ENCODE measurements around the gene SCN9A. TPM values are rescaled to one million over a fixed set of nuclear protein-coding genes. Genes with fewer than 3 reads are reported as not detected.

The SCN9A gene
- total RNA-seq, 1 experiment from 2014 or later, result 1.3 TPM

DNA sequence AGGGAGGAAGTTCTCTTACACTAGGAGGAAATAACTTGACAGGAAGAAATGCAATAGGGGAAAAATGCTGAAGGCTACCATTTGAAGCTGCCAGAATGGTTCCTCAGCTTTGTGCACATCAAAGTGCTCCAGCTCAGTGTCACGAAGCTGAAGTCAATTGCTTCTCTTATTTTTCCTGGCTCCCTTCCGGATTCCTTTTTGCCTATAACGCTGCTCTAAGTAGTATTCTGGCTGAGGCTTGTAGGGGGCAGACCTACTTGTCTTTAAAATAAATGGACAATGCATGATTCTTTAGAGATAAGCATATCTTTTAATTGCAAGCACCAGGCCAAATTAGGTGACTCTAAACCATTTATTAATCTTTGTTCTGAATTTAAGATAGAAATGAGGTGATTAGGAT, 187.7 kb downstream of the SCN9A start:
- no peaks in the 10 kb centered on the region for H3K9me3 Mint-ChIP-seq
- H3K18ac ChIP-seq (ENCODE audit: insufficient read length, low read depth, low read length), result no peak overlapping the region
- H3K27ac ChIP-seq (ENCODE audit: insufficient read length, low read depth, low read length), result no peak overlapping the region
- H3K27me3 ChIP-seq (ENCODE audit: insufficient read depth, low read length), result no peaks in the 10 kb centered on the region
- TF ChIP-seq, protein P1, sequence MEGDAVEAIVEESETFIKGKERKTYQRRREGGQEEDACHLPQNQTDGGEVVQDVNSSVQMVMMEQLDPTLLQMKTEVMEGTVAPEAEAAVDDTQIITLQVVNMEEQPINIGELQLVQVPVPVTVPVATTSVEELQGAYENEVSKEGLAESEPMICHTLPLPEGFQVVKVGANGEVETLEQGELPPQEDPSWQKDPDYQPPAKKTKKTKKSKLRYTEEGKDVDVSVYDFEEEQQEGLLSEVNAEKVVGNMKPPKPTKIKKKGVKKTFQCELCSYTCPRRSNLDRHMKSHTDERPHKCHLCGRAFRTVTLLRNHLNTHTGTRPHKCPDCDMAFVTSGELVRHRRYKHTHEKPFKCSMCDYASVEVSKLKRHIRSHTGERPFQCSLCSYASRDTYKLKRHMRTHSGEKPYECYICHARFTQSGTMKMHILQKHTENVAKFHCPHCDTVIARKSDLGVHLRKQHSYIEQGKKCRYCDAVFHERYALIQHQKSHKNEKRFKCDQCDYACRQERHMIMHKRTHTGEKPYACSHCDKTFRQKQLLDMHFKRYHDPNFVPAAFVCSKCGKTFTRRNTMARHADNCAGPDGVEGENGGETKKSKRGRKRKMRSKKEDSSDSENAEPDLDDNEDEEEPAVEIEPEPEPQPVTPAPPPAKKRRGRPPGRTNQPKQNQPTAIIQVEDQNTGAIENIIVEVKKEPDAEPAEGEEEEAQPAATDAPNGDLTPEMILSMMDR (conservative IDR thresholded peaks at IDR 0.05), result no peak
- no peak overlapping the region for H2AFZ ChIP-seq (ENCODE audit: low read length)
- no peak overlapping the region for H4K8ac ChIP-seq (replicated peaks; ENCODE audit: insufficient read length, low read depth, low read length)
- no peak overlapping the region for H3K4ac ChIP-seq (ENCODE audit: low read depth, low read length)
- no peak overlapping the region; a peak in 1 of 5 replicates for H3K4me3 Mint-ChIP-seq
- H4K5ac ChIP-seq (ENCODE audit: insufficient read length, low read depth, low read length), result no peak overlapping the region
- H3K27me3 Mint-ChIP-seq (ENCODE audit: low read depth), result no peaks in the 10 kb centered on the region
- peaks cover 19 to 21% of the 10 kb centered on the region in 2 experiments for H3K4me1 Mint-ChIP-seq
- no peak overlapping the region for H2AK5ac ChIP-seq (ENCODE audit: insufficient read length, low read length)
- H4K91ac ChIP-seq (ENCODE audit: insufficient read length, low read depth, low read length), result no peak overlapping the region
- H4K20me1 ChIP-seq (ENCODE audit: control insufficient read depth, insufficient read depth, insufficient read length), result no peaks in the 10 kb centered on the region
- no peak overlapping the region for H3K27ac Mint-ChIP-seq
- no peak overlapping the region for H3K23ac ChIP-seq (ENCODE audit: insufficient read length, low read depth, low read length)
- no peaks in the 10 kb centered on the region for H3K36me3 Mint-ChIP-seq (ENCODE audit: insufficient read depth in 1 of 3, low read depth in 3 of 3)
- no peaks in the 10 kb centered on the region for H3K23me2 ChIP-seq (ENCODE audit: insufficient read length, low read depth, low read length, poor library complexity, severe bottlenecking)
- H3T11ph ChIP-seq (ENCODE audit: low read length), result no peak overlapping the region
- no peak overlapping the region for H2BK15ac ChIP-seq (ENCODE audit: low read depth, low read length)
- no peaks in the 10 kb centered on the region for H3K9me3 ChIP-seq (ENCODE audit: control insufficient read depth, low read depth, low read length)
- H2BK20ac ChIP-seq (ENCODE audit: low read depth, low read length, poor library complexity, severe bottlenecking), result no peak overlapping the region
- no peaks in the 10 kb centered on the region; the same call in none of the 2 replicates for H3K4me1 ChIP-seq (ENCODE audit: insufficient read depth, low read length)
- WGBS (ENCODE audit: extremely low coverage, insufficient read length, low lambda C conversion rate), result no CpG with 5 or more reads among the region's 3 CpGs
- H3K9ac ChIP-seq (ENCODE audit: extremely low read depth, insufficient read length, low read length), result no peak overlapping the region
- no peak overlapping the region for H2BK12ac ChIP-seq (ENCODE audit: insufficient read length, low read depth, low read length)
- no peak overlapping the region for H3K14ac ChIP-seq (ENCODE audit: insufficient read depth, low read length)
- H3K79me1 ChIP-seq (ENCODE audit: insufficient read depth, low read depth, low read length, poor library complexity, severe bottlenecking), result no peaks in the 10 kb centered on the region
- no peaks in the 10 kb centered on the region; the same call in 1 of the 2 replicates for H3K79me2 ChIP-seq (ENCODE audit: insufficient read depth, low read length)
- H2BK5ac ChIP-seq (ENCODE audit: insufficient read length, low read length), result no peak overlapping the region
- H2BK120ac ChIP-seq (ENCODE audit: low read depth, low read length, poor library complexity, severe bottlenecking), result no peak overlapping the region
- no peak for DNase-seq
- no peak overlapping the region for H3K56ac ChIP-seq (ENCODE audit: insufficient read length, low read depth, low read length)
- H3K4me2 ChIP-seq (ENCODE audit: insufficient read depth, insufficient read length, low read length), result no peak overlapping the region

All from H9 (cell line).